ENCODE results near the gene SLC4A4. TPM values are rescaled to one million over a fixed set of nuclear protein-coding genes. Genes with fewer than 3 reads are reported as not detected.

Gene SLC4A4
- total and polyA plus RNA-seq, 12 donors: 1.3 to 34.5 (median 25.1) TPM

GRCh38 chr4:71307729-71308128 lies 31.1 kb upstream of the SLC4A4 start:
- H3K9me3 ChIP-seq: no peaks in the 10 kb centered on the region
- H3K27ac ChIP-seq: no peak overlapping the region
- H3K27me3 ChIP-seq: no peaks in the 10 kb centered on the region
- no peaks in the 10 kb centered on the region for H3K4me1 ChIP-seq
- DNase-seq: no peak
- no peak for ATAC-seq
- 93 to 95% methylated on average over 2 of the region's 2 CpGs for WGBS, 2 donors
- H3K36me3 ChIP-seq: no peaks in the 10 kb centered on the region
- intact Hi-C loops (cut with DNase I): no loop called here
- no peak overlapping the region for H3K4me3 ChIP-seq
- no peak for TF ChIP-seq CTCF (IDR thresholded peaks at IDR 0.05)

DNA sequence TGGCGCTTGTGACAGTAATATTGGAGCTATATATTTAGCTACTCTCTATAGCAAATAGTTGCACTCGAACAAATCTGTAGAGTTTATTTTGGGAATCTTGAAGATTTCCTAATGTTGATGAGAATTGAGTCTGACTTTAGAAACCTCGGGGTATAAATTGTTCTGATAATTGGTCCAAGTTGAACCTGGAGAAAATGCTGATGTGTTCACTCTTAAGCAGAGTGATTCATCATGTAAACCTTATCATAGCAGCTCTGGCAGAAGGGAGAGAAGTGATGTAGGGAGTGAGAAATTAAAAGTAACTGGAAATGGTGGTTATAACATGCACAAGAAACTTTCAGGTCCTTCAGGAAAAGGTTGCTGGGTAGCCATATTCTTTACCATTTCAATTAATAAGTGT lies 16.4 kb upstream of the SLC4A4 start:
- DNase-seq: no peak
- 50 to 55% methylated on average over 3 of the region's 3 CpGs for WGBS, 2 donors
- intact Hi-C loops (cut with DNase I): no loop called here
- peak in 1 of 8 donors; percentile 67 for ATAC-seq
- no peaks in the 10 kb centered on the region for H3K27me3 ChIP-seq
- H3K36me3 ChIP-seq: no peaks in the 10 kb centered on the region
- peaks cover 0 to 8% (median 0%) of the 10 kb centered on the region in 9 donors for H3K4me1 ChIP-seq
- TF ChIP-seq CTCF (IDR thresholded peaks at IDR 0.05): no peak
- no peak overlapping the region for H3K27ac ChIP-seq
- H3K4me3 ChIP-seq: no peak overlapping the region
- no peaks in the 10 kb centered on the region for H3K9me3 ChIP-seq

DNA sequence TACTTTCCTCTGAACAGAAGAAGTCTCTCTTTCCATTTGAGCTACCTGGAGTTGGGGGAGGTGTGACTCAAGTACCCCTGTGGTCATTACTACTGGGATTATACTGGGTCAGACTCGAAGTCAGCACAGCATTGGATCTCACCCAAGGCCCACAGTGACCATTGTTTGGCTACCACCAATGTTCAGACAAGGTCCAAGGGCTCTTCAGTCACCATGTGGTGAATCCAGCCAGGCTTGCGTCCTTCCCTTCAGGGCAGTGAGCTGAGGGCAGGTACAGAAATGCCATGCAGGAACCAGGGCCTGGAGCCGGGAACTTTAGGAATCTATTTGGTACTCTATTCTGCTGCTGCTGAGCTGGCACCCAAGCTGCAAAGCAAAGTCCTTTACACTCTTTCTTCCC lies 5.5 kb upstream of the SLC4A4 start:
- Histone ChIP-seq H3K9me3 (no peaks in the 10 kb centered on the region), H3K36me3 (no peaks in the 10 kb centered on the region), H3K4me1 (no peaks in the 10 kb centered on the region), H3K27ac (no peak overlapping the region), H3K4me3 (no peak overlapping the region), H3K27me3 (no peaks in the 10 kb centered on the region)
- intact Hi-C loops (cut with DNase I): no loop called here
- 87 to 90% methylated on average over 3 of the region's 3 CpGs for WGBS, 2 donors
- DNase-seq (no peak), ATAC-seq (no peak)
- TF ChIP-seq CTCF (IDR thresholded peaks at IDR 0.05): no peak

DNA sequence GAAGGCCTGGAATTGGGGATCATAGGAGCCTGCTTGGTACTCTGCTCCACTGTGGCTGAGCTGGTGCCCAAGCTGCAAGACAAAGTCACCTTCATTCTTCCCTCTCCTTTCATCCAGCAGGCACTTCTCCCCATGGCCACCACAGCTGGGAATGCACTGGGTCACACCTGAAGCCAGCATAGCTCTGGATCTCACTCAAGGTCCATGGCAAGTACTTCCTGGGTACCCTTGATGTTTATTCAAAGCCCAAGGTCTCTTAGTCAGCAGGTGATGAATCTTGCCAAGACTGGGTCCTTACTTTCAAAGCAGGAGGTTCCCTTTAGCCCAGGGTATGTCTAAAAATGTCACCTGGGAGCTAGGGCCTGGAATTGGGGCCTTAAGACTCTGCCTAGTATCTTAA lies 4.9 kb upstream of the SLC4A4 start:
- Histone ChIP-seq H3K9me3 (no peaks in the 10 kb centered on the region), H3K4me3 (no peak overlapping the region), H3K36me3 (no peaks in the 10 kb centered on the region), H3K27me3 (no peaks in the 10 kb centered on the region), H3K4me1 (no peaks in the 10 kb centered on the region), H3K27ac (no peak overlapping the region)
- no peak for DNase-seq
- no peak for TF ChIP-seq CTCF (IDR thresholded peaks at IDR 0.05)
- ATAC-seq: no peak
- intact Hi-C loops (cut with DNase I): no loop called here

DNA sequence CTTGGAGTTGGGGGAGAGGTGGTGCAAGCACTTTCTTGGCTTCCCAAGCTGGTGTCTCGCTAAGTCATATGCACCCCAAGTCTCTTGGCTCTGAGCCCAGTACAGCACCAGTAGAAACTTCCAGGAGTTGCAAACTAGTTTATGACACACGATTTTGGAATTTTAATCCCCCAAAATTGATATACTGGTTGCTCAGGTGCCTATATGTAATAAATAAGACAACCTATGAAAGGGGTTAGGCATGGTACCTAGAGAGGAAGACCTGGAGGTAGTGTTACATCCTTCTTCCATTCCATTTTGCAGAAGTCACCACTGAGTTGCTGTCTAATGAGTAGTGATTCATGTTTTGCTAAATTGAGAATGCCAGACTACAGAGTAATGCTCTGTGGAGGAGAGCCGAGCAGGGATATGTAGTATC lies 4.3 kb upstream of the SLC4A4 start:
- no peaks in the 10 kb centered on the region for H3K4me1 ChIP-seq
- ATAC-seq (no peak), DNase-seq (no peak)
- WGBS, 2 donors: 72% methylated on average over 3 of the region's 3 CpGs
- no peaks in the 10 kb centered on the region for H3K9me3 ChIP-seq
- H3K4me3 ChIP-seq: no peak overlapping the region
- TF ChIP-seq CTCF (IDR thresholded peaks at IDR 0.05): no peak
- intact Hi-C loops (cut with DNase I): no loop called here
- H3K27me3 ChIP-seq: no peaks in the 10 kb centered on the region
- H3K27ac ChIP-seq: no peak overlapping the region
- no peaks in the 10 kb centered on the region for H3K36me3 ChIP-seq

Measured in heart right ventricle (tissue), 16 donors.